Measurements from ENCODE around the gene ITIH2. TPM values are rescaled to one million over a fixed set of nuclear protein-coding genes. Genes with fewer than 3 reads are reported as not detected.

ITIH2 gene
- total and polyA plus RNA-seq, 2 of the 8 experiments (the other 6 are each of a cell fraction or from before 2014, with no cell fraction given) = not detected

GRCh38 chr10:7667262-7668141, 35.6 kb upstream of the ITIH2 start (continued):
- 0 out of 4 replicates have a peak, but pooled peaks of 1 of the 3 experiments have one; percentile 16 for TF ChIP-seq CTCF (IDR thresholded peaks at IDR 0.05; ENCODE audit: control extremely low read depth in 1 of 3, insufficient read depth in 1 of 3, low read depth in 1 of 3, low read length in 3 of 3)

All from H1 (cell line).